Measurements from ENCODE around the gene TRIO. TPM values are rescaled to one million over a fixed set of nuclear protein-coding genes. Genes with fewer than 3 reads are reported as not detected.
A peak's percentile ranks its signal among the peaks of the same experiment; 100 is the strongest.

Gene TRIO
- total and polyA plus RNA-seq, 2 of the 8 experiments (the other 6 are each of a cell fraction or from before 2014, with no cell fraction given) = 35.1 to 69.1 TPM

GRCh38 chr5:14399054-14399692 is 256.0 kb downstream of the TRIO start:
- no peak overlapping the region for H2AFZ ChIP-seq (ENCODE audit: low read length)
- POLR2A ChIA-PET (ENCODE audit: partially characterized antibody) = no interaction called here
- H2AK5ac ChIP-seq (ENCODE audit: low read depth, low read length) = no peak overlapping the region
- no peak overlapping the region for H2BK5ac ChIP-seq (ENCODE audit: low read depth, low read length)
- H3K36me3 ChIP-seq (ENCODE audit: control insufficient read depth in 2 of 4, insufficient read depth in 4 of 4, low read length in 3 of 4) = peaks cover 3 to 41% (median 29%) of the 10 kb centered on the region in 4 experiments
- H3K79me1 ChIP-seq (ENCODE audit: low read depth, low read length) = no peaks in the 10 kb centered on the region; the same call in 1 of the 2 replicates
- H3K9me3 ChIP-seq (ENCODE audit: insufficient read depth in 2 of 2, low read depth in 1 of 2, low read length in 1 of 2) = no peaks in the 10 kb centered on the region
- H3K18ac ChIP-seq (ENCODE audit: extremely low read depth, low read length) = no peak overlapping the region
- 74% methylated on average over 4 of the region's 4 CpGs; no CpG with 5 or more reads in 1 of the 2 experiments for WGBS, 2 experiments (ENCODE audit: extremely low coverage in 1 of 2, insufficient coverage in 1 of 2, insufficient read length in 1 of 2, insufficient replicate concordance in 2 of 2, low coverage in 1 of 2, low lambda C conversion rate in 2 of 2, missing lambda C conversion rate in 1 of 2)
- no peak overlapping the region for H2BK15ac ChIP-seq (ENCODE audit: low read length)
- no peak overlapping the region for H4K5ac ChIP-seq (ENCODE audit: insufficient read length, low read depth, low read length)
- no peak overlapping the region for H3K14ac ChIP-seq (ENCODE audit: insufficient read length)
- no peak overlapping the region for H3K4ac ChIP-seq (replicated peaks; ENCODE audit: insufficient read length, low read depth, low read length)
- H3K27me3 ChIP-seq (replicated peaks in 1 of 4; ENCODE audit: control insufficient read depth in 3 of 4, extremely low read depth in 1 of 4, insufficient read depth in 3 of 4, low read length in 3 of 4) = no peaks in the 10 kb centered on the region
- 0 out of 2 replicates have a peak overlapping the region, but pooled peaks have one; percentile 13 for H3K27ac ChIP-seq (ENCODE audit: low read depth, low read length)
- H3K4me2 ChIP-seq (ENCODE audit: insufficient read depth in 1 of 2, low read depth in 2 of 2, low read length in 2 of 2) = no peak overlapping the region
- CTCF ChIA-PET (ENCODE audit: partially characterized antibody) = interaction anchor here (0.6 to 5.0 kb wide), 20 partner anchors 8 to 330 kb away, joined by 3 to 35 read pairs (median 5); no protein-coding TSS in a partner anchor
- H4K91ac ChIP-seq (replicated peaks; ENCODE audit: insufficient read length, low read length) = no peak overlapping the region
- TF ChIP-seq RAD21 (IDR thresholded peaks at IDR 0.05 in 1 of 2, conservative IDR thresholded peaks at IDR 0.05 in 1 of 2; ENCODE audit: low read depth in 2 of 2, low read length in 2 of 2) (peak; percentile 43 to 53), CTCF (IDR thresholded peaks at IDR 0.05; ENCODE audit: control extremely low read depth in 1 of 3, insufficient read depth in 1 of 3, low read depth in 1 of 3, low read length in 3 of 3) (peak in 2 of 3 experiments; percentile 45 to 48; a peak in 2 of 4 replicates), SIRT6 (IDR thresholded peaks at IDR 0.05; ENCODE audit: low read length) (no peak)
- no peak overlapping the region for H3K4me3 ChIP-seq (ENCODE audit: extremely low read depth in 1 of 4, insufficient read depth in 2 of 4, low read depth in 3 of 4, low read length in 4 of 4)
- no peak overlapping the region for H3K56ac ChIP-seq (replicated peaks; ENCODE audit: insufficient read length, low read depth, low read length)
- H3K23me2 ChIP-seq (ENCODE audit: low read depth, low read length) = peaks cover 18% of the 10 kb centered on the region; the same call in 1 of the 2 replicates
- H3K23ac ChIP-seq (ENCODE audit: insufficient read length) = no peak overlapping the region
- H4K20me1 ChIP-seq (replicated peaks in 1 of 2; ENCODE audit: control insufficient read depth in 1 of 2, insufficient read depth in 2 of 2, low read length in 2 of 2) = peaks cover 4 to 6% of the 10 kb centered on the region in 2 experiments
- no peaks in the 10 kb centered on the region; a peak in 1 of 4 replicates for H3K79me2 ChIP-seq (ENCODE audit: control insufficient read depth in 1 of 2, insufficient read depth in 2 of 2, low read length in 2 of 2)
- no peak overlapping the region for H2BK20ac ChIP-seq (ENCODE audit: low read length)
- peaks cover 0 to 4% (median 1%) of the 10 kb centered on the region in 4 experiments; a peak in 2 of 7 replicates for H3K4me1 ChIP-seq (replicated peaks in 1 of 4; ENCODE audit: control insufficient read depth in 3 of 4, insufficient read depth in 4 of 4, low read length in 3 of 4)
- DNase-seq (ENCODE audit: low read depth in 1 of 2, low spot score in 2 of 2) (no peak), FAIRE-seq (no peak)
- H4K8ac ChIP-seq (ENCODE audit: extremely low read depth, insufficient read depth, low read length) = no peak overlapping the region; the same call in 1 of the 2 replicates
- H3K9ac ChIP-seq (replicated peaks in 1 of 4; ENCODE audit: extremely low read depth in 1 of 4, low read depth in 3 of 4, low read length in 3 of 4) = no peak overlapping the region
- no peak overlapping the region for H2BK120ac ChIP-seq (replicated peaks; ENCODE audit: low read depth, low read length)
- H2BK12ac ChIP-seq (ENCODE audit: low read depth, low read length) = no peak overlapping the region
